Prostate gland (tissue), 2 donors: ENCODE measurements around the gene EPHA2.

Source experiments
- POLR2A ChIP-seq: fragments of 450-650 bp; IDR thresholded peaks from one replicate; pipeline ENCODE4 v1.6.1; 2016; ENCODE audit warnings: antibody characterized with exemption, mild to moderate bottlenecking
- POLR2AphosphoS5 ChIP-seq: sonication (generic); formaldehyde crosslinking; IDR thresholded peaks from one replicate; pipeline ENCODE4 v1.6.1; 2017; ENCODE audit warnings: antibody characterized with exemption
- TF ChIP-seq, protein P1 (sequence below), 4 experiments: fragments of 200-600 bp in 2 of 4; fragments of 450-650 bp in 2 of 4; sonication (generic) in 2 of 4; IDR thresholded peaks; 1 replicate in 3 of 4; 2 replicates in 1 of 4; pipeline ENCODE4 v1.5.1; 2016 to 2019; ENCODE audit warnings: antibody characterized with exemption in 4 of 4, mild to moderate bottlenecking in 2 of 4, moderate library complexity in 2 of 4

DNA sequence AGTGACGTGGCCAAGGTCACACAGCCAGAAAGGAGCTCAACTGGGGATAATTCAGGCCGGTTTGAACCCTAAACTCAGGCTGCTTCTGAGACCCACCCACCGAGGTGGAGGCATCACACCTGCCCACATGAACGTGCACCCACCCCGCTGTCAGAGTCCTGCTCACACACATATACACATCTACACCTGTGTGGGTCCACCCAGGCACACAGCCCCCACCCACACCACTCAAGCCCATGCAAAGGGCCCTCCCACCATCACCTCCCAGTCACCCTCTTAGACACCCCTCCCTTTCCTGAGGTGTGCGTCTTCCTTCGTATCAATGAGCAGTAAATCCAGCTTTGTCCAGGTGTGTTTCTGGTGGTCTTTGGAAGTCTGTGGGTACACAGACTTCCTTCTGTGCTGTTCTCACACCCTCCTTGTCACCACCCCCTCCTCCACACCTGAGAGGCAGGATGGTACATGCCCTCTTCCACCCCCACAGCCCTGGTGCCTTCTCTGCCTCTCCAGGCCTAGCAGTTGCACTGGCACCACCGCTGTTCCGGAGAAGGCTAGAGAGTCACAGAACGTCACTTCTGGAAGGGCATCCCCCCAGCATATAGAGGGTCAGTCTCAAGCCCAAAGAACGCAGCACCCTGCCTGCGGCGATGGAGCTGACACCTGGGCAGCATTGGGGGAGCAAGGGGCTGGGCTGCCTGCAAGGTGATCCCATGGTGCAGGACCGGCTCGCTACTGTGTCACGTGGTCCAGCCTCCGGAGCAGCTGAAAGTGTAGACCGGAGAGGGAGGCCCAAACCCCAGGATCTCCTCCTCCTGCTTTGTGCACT lies 63.6 kb downstream of the EPHA2 start:
- TF ChIP-seq POLR2A, result no peak
- TF ChIP-seq, protein P1, sequence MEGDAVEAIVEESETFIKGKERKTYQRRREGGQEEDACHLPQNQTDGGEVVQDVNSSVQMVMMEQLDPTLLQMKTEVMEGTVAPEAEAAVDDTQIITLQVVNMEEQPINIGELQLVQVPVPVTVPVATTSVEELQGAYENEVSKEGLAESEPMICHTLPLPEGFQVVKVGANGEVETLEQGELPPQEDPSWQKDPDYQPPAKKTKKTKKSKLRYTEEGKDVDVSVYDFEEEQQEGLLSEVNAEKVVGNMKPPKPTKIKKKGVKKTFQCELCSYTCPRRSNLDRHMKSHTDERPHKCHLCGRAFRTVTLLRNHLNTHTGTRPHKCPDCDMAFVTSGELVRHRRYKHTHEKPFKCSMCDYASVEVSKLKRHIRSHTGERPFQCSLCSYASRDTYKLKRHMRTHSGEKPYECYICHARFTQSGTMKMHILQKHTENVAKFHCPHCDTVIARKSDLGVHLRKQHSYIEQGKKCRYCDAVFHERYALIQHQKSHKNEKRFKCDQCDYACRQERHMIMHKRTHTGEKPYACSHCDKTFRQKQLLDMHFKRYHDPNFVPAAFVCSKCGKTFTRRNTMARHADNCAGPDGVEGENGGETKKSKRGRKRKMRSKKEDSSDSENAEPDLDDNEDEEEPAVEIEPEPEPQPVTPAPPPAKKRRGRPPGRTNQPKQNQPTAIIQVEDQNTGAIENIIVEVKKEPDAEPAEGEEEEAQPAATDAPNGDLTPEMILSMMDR (IDR thresholded peaks at IDR 0.05), result no peak
- TF ChIP-seq POLR2AphosphoS5, result no peak
